Erythroblast (primary cell): ENCODE data around the gene ATF3.

Experiments
- DNase-seq, 2 experiments: peaks; one replicate each; lab custom pipeline; 2025; lab: John Stamatoyannopoulos, UW
- GATA1 ChIP-seq: IDR thresholded peaks from 2 replicates; pipeline ENCODE4 v1.6.1; 2011; ENCODE audit warnings: low read depth, mild to moderate bottlenecking, control low read depth, low read length, moderate library complexity
- POLR2A ChIP-seq: IDR thresholded peaks from 2 replicates; pipeline ENCODE4 v1.6.1; 2011; ENCODE audit warnings: mild to moderate bottlenecking, low read length

ATF3 gene

GRCh38 chr1:212582291-212582690, 26.3 kb upstream of the ATF3 start:
- DNase-seq: no peak
- no peak for TF ChIP-seq POLR2A
- no peak for TF ChIP-seq GATA1

DNA sequence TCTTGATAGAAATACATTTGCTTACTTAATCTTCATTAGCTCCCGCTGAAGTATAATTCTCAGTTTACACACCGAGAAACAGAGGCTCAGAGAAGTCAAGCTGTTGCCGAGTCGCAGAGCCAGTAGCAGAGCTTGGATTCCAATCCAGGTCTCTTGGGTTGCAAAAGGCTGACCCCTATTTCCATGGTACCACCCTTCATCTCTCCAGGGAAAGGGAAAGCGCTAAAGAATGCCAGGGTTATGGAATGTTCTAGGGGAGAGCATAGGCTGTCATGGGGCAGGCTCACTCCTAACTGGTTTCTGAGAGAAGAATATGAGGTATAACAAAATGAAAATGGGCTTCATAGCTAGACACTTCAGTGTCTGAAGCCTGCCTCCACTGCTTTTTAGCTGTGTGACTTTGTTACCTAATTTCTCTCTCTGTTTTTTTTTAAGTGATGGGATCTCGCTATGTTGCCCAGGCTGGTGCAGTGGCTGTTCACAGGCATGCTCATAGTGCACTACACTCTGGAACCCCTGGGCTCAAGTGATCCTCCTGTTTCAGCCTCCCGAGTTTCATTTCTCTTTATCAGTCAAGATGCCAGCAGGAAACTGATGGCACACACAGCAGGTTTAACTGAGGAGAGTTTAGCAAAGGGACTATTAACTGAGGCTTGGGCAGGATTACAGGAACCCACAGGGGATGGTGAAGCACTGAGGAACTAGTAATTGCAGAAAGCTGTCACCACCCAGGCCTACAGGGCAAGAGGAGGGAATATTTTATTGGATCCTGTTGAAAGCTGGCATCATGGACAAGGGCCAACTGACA, 25.5 kb upstream of the ATF3 start:
- DNase-seq: no peak
- no peak for TF ChIP-seq GATA1
- no peak for TF ChIP-seq POLR2A

GRCh38 chr1:212583643-212584042, 24.9 kb upstream of the ATF3 start:
- DNase-seq: no peak
- no peak for TF ChIP-seq POLR2A
- TF ChIP-seq GATA1: no peak

- no peak for DNase-seq
- TF ChIP-seq GATA1 (no peak), POLR2A (no peak)
These were observed 24.3 kb upstream of the ATF3 start for GRCh38 chr1:212584092-212584886.

DNA sequence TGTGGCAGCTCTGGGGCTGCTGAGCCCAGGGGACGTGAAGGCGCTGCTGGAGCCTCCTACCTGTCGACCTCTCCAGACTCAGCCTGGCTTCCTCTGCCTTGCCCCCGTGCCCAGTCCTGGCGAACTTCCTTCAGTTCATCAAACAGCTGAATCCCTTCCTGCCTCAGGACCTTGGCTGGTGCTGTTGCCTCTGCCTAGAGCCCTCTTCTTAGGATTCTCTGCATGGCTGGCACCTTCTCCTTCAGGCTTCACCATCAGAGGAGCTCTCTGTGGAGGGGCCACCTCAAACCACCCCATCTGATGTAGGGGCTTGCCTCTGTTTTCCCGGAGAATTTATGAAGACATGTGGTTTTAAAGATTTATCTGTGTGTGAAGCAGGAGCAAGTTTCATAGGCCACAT, 23.4 kb upstream of the ATF3 start:
- TF ChIP-seq GATA1 (no peak), POLR2A (no peak)
- DNase-seq: no peak

DNA sequence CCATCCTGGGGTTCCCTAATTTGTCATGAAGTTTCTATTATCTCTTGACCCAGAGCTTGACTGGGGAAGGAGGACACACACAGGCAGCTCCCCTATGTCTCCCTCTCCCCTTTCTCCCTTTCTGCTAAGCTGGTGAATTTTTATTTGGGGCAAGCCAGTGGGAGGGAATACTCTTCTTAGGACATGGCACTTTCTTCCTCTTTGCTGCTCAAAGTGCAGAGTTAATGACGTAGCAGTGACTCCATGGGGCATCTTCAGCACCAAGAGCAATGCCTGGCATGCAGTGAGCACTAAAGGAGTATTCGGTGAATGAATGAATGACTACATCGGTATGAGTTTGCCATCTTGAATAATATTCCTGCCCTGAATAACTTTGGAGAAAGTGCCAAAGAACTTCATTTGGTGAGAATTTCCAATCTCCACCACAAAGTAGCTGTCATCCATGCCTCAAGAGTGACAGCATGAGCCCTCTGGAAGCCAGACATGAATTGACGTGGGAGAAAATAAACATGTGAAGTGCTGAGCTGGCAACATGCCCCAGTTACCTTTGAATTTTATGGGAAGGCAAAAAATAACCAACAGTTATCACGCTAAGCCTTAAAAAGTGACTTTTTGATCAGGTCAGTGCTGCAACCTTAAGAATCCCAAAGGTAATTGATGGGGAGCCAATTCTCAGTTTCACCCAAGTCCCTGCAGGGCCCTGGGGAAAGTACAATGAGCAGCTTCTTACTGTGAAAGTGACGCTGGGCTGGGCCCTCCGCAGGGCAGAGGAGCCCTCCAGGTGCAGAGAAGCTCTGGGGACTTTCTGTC, 22.1 kb upstream of the ATF3 start:
- no peak for DNase-seq
- TF ChIP-seq GATA1: no peak
- no peak for TF ChIP-seq POLR2A

DNA sequence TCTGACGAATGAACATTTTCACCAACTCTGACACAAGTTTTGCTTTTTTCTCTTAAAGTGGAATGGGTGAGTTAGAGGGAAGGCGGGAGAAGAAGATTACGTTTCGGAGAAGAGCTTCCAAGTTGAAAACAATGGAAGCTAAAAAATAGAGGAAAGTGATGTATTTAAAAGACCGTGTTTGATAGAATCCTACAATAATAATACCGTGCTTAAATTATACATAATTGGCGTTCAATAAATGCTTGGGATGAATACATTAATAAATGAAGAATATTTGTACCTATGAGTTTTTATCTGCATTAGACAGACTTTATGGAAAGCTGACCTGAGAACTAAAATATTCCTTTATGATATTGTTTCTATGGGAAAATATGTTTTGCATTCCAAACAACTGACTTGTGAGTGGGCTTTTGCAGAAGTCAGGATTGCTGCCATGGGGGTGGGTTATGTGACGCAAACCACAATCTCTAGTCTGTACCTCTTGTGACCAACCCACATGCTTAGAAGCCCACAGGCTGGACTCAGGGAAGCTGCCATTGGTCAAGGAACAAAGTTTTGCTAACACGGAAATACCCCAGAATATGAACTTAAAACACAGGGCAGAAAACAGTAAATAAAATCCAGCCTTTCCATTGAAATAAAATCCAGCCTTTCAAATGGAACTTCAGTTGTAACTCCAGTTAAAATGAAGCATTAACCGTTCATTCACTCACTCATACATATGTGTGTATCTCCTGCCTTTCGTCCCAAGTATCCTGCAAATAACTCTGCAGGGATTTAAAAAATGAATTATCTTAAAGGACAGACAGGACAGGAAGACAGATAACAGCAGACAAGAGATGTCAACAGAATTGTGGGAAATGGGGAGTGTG, 21.3 kb upstream of the ATF3 start:
- TF ChIP-seq GATA1: no peak
- TF ChIP-seq POLR2A: no peak
- no peak for DNase-seq

DNA sequence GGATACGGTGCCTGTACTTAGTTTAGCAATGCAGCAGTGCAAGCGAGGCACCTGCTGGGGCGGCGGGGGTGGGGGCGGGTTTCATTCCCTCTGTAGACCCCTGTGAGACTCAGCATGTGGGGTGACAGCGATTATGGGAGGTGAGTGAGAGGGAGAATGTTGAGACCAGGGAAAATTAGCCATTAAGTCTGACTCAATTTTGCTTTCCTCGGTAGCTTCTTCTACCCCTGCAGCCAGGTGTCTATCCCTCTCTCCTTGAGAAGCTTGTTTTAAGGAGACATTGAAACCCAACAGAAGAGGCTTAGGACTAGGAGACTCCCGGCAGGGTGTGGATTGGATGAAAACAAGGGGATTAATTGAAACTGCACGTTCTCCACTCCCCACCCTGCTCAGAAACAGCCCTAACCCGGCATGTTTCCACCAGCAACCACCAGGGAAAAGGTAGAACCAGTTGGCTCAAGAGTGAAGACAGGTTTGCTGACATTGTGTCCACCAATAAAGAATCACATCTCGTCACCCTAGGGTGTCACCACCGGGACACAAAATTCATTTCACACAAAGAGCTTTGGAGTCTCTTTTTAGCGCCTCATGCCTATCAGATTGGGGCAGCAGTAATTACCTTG, 20.6 kb upstream of the ATF3 start:
- TF ChIP-seq POLR2A (no peak), GATA1 (no peak)
- no peak for DNase-seq

DNA sequence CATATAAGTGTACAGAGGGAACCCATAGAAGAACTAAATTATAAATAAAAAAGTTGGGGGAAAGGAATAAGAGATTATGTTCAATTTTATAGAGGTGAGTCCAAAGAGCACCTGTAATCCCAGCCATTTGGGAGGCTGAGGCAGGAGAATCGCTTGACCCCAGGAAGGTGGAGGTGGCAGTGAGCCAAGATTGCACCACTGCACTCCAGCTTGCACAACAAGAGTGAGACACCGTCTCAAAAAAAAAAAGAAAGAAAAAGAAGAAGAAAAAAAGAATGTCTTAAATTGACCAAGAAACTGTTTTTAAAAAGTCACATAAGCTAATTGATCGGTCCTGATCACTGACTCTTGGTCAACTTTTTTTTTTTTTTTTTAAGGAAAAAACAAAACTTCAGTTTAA, 19.1 kb upstream of the ATF3 start:
- TF ChIP-seq GATA1 (no peak), POLR2A (no peak)
- no peak for DNase-seq

DNA sequence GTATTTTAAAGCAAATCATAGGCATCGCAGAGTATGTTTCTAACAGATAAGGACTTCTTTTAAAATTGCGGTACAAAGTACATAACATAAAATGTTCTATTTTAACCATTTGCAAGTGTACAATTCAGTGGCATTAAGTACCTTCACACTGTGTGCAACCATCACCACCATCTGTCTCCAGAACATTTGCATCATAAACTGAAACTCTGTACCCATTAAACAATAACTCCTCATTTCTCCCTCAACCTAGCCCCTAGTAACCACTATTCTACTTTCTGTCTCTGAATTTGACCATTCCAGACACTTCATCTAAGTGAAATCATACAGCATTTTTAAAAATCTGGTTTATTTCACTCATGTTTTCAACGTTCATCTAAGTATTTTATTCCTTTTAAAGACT, 16.6 kb upstream of the ATF3 start:
- TF ChIP-seq GATA1: no peak
- TF ChIP-seq POLR2A: no peak
- DNase-seq: no peak

DNA sequence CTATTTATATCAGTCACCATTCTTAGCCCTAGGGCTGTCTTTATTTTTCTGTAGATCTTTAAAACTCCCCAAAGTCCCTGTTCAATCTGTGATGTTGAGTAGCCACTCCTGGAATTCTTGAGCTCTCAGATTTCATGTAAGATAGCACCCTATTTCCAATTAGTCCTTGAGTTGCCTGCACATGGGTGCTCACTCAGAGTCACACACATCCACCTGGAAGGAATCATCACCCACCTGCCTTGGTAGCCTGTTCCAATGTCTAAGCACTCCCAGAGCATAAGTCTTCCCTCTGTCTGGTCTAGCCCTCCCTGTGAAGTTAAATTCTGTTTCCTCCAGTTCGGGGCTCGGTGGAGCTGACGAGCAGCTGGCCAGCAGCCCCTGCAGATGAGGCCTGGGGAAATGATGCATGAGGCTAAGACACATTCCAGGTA, 14.7 kb upstream of the ATF3 start:
- DNase-seq: no peak
- no peak for TF ChIP-seq POLR2A
- no peak for TF ChIP-seq GATA1

DNA sequence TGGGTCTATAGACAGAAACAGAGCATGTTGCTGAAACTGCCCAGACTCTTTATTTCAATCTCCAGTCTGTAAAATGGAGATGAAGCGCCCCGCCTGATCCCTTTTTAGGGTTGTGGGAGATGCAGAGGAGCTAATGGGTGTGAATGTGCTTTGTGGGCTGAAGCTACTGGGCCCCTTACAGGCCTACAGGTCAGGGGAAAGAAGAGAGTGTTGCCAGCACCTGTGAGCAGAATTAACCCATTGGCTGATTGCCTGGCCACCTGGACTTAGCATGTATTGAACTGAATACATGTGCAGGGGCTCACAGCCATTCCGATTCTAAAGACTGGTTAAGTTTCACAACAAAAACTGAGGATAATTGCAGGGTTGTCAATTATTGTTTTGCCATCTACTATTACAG, 13.9 kb upstream of the ATF3 start:
- TF ChIP-seq POLR2A (no peak), GATA1 (no peak)
- DNase-seq: no peak

DNA sequence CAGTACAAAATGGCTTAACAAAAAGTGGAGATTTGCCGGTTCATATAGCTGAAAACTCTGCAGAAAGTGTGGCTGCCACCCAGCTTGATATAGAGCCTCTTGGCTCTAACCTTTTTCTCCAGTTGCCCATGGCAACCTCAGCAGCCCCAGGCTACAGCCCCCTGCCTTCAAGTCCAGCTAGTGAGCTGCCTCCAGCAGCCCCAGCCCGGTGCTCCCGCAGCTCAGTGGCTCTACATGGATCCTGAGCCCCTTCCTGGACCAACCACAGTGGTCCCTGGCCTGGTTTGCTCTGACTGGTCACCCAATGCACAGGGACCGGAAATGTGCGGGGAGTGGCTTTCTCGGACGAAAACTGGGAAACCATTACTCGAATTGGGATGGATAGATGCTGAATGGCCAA, 13.3 kb upstream of the ATF3 start:
- DNase-seq: no peak
- TF ChIP-seq GATA1: no peak
- TF ChIP-seq POLR2A: no peak
